RWPE2 (cell line): Measurements from ENCODE around the gene CCDC81.

ENCODE experiments used
- ATAC-seq: fragments of 200-7000 bp; cut with Tn5 transposase; 3 replicates; pipeline ENCODE4 v1.9.1; 2021; ENCODE audit warnings: low read depth
- DNase-seq: peaks from one replicate; pipeline ENCODE4 v3.0.0-alpha.2; 2020; ENCODE audit warnings: low spot score
- H3K27ac ChIP-seq: fragments of 450-650 bp; 2 replicates; pipeline ENCODE4 v1.5.1; 2017; ENCODE audit warnings: mild to moderate bottlenecking; ENCODE audit not compliant: poor library complexity, severe bottlenecking
- H3K27me3 ChIP-seq: fragments of 250-450 bp; sonication (Bioruptor Pico); 2 replicates; pipeline ENCODE4 v1.5.1; 2021; ENCODE audit warnings: mild to moderate bottlenecking, moderate library complexity; ENCODE audit not compliant: insufficient read depth, poor library complexity, severe bottlenecking
- H3K36me3 ChIP-seq: fragments of 250-450 bp; sonication (Bioruptor Pico); 2 replicates; pipeline ENCODE4 v1.5.1; 2020; ENCODE audit warnings: low read depth, mild to moderate bottlenecking, moderate library complexity
- H3K4me1 ChIP-seq: fragments of 250-450 bp; sonication (Bioruptor Pico); 2 replicates; pipeline ENCODE4 v1.5.1; 2021; ENCODE audit warnings: mild to moderate bottlenecking, moderate library complexity; ENCODE audit not compliant: insufficient read depth, poor library complexity, severe bottlenecking
- H3K4me3 ChIP-seq: fragments of 250-450 bp; sonication (Bioruptor Pico); 2 replicates; pipeline ENCODE4 v1.5.1; 2021; ENCODE audit warnings: mild to moderate bottlenecking, moderate library complexity; ENCODE audit not compliant: severe bottlenecking
- H3K9me3 ChIP-seq: fragments of 250-450 bp; sonication (Bioruptor Pico); 2 replicates; pipeline ENCODE4 v1.5.1; 2021; ENCODE audit warnings: mild to moderate bottlenecking, moderate library complexity; ENCODE audit not compliant: severe bottlenecking
- CTCF ChIP-seq: fragments of 450-650 bp; IDR thresholded peaks from one replicate; pipeline ENCODE4 v1.5.1; 2017; ENCODE audit warnings: mild to moderate bottlenecking, moderate library complexity; ENCODE audit not compliant: poor library complexity, severe bottlenecking

Gene CCDC81

DNA sequence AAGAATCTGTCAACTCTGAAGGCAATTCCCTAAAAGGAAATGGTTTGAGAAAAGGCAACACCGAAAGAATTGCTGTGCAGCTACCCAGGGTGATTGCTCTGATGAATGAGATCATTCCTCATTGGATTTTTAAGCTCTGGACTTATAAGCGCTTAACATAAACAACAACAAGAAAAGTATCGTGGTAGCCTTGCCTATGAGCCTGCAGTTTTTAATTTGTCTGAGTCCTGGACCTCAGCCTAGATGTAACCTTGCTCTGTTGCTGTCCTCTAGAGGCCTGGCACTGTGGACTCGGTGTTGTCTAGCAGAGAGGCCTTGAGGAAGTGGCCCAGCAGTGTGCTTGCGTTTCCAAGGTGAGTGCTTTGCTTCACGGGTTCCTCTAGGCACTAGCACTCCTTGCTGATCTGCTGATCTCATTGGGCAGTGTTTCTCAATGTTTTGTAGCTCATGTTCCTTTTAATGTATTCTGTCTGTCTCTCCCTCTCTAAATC is 20.4 kb downstream of the CCDC81 start:
- DNase-seq = no peak
- Histone ChIP-seq H3K36me3 (no peaks in the 10 kb centered on the region), H3K27me3 (no peaks in the 10 kb centered on the region), H3K27ac (no peak overlapping the region), H3K4me1 (peaks cover 5% of the 10 kb centered on the region), H3K9me3 (no peaks in the 10 kb centered on the region), H3K4me3 (no peak overlapping the region)
- TF ChIP-seq CTCF = peak; percentile 8
- no peak for ATAC-seq

DNA sequence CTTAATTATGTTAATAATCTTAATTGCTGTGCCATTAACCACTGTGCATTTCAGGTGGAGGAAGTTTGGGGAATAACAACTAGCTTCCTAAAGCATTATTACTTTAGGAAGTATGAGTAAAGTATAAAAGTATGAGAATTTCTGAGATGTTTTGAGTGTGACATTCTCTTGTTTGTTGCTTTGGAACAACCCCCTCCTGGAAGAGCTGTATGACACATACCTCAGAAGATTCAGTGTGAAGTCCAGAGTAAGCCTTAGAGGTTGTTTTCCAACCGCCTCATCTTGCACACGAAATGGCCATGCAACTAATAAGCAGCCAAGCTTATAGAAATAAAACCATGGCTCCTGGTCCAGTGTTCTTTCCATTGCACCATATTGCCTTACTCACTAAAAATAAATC is 21.7 kb downstream of the CCDC81 start:
- Histone ChIP-seq H3K36me3 (no peaks in the 10 kb centered on the region), H3K4me1 (peaks cover 5% of the 10 kb centered on the region), H3K9me3 (no peaks in the 10 kb centered on the region), H3K4me3 (no peak overlapping the region), H3K27ac (no peak overlapping the region), H3K27me3 (no peaks in the 10 kb centered on the region)
- peak; percentile 36; the same call in 1 of the 3 replicates for ATAC-seq
- DNase-seq = no peak
- TF ChIP-seq CTCF = no peak

GRCh38 chr11:86397351-86397750 is 22.7 kb downstream of the CCDC81 start:
- Histone ChIP-seq H3K4me3 (no peak overlapping the region), H3K36me3 (no peaks in the 10 kb centered on the region), H3K27ac (no peak overlapping the region), H3K4me1 (peaks cover 5% of the 10 kb centered on the region), H3K27me3 (no peaks in the 10 kb centered on the region), H3K9me3 (no peaks in the 10 kb centered on the region)
- no peak for DNase-seq
- no peak for ATAC-seq
- TF ChIP-seq CTCF = no peak

- DNase-seq (no peak), ATAC-seq (no peak)
These were observed 23.4 kb downstream of the CCDC81 start for GRCh38 chr11:86398106-86398505.

GRCh38 chr11:86403458-86403857 is 28.8 kb downstream of the CCDC81 start:
- no peak for DNase-seq
- Histone ChIP-seq H3K4me3 (no peak overlapping the region), H3K36me3 (no peaks in the 10 kb centered on the region), H3K27me3 (no peaks in the 10 kb centered on the region), H3K9me3 (no peaks in the 10 kb centered on the region), H3K27ac (no peak overlapping the region), H3K4me1 (no peaks in the 10 kb centered on the region)
- ATAC-seq = no peak
- TF ChIP-seq CTCF = no peak

More at GRCh38 chr11:86398106-86398505, 23.4 kb downstream of the CCDC81 start:
- Histone ChIP-seq H3K4me1 (peaks cover 5% of the 10 kb centered on the region), H3K27me3 (no peaks in the 10 kb centered on the region), H3K4me3 (no peak overlapping the region), H3K9me3 (no peaks in the 10 kb centered on the region), H3K27ac (no peak overlapping the region), H3K36me3 (no peaks in the 10 kb centered on the region)
- no peak for TF ChIP-seq CTCF
